ENCODE measurements around the gene RBM10.

- no peak for TF ChIP-seq CTCF (IDR thresholded peaks at IDR 0.05)
- no peak for TF ChIP-seq POLR2A (IDR thresholded peaks at IDR 0.05)
- no peak for TF ChIP-seq POLR2AphosphoS5 (IDR thresholded peaks at IDR 0.05)
Observed at GRCh38 chrX:47160781-47161180, 15.8 kb downstream of the RBM10 start.

Data from gastroesophageal sphincter (tissue), 3 donors.